ENCODE results near the gene CTSG.

DNA sequence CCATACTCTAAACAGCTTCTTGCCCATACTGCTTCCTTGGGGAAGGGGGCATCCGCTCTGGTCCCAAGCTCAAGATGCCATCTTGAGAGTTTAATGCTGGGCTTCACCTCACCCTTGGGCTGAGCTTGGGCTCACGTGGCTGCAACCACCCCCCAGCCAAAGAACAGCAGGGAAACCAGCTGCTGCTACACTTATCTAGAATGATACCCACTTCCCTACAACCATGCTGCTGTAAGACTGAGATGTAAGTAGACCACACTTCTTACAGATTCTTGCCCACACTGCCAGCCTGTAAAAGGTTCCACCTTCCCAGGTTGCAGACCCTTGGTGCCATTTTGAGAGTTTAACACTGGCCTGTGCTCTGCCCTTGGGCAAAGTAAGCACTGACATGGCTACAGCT, 9.7 kb downstream of the CTSG start:
- TF ChIP-seq, protein P1, sequence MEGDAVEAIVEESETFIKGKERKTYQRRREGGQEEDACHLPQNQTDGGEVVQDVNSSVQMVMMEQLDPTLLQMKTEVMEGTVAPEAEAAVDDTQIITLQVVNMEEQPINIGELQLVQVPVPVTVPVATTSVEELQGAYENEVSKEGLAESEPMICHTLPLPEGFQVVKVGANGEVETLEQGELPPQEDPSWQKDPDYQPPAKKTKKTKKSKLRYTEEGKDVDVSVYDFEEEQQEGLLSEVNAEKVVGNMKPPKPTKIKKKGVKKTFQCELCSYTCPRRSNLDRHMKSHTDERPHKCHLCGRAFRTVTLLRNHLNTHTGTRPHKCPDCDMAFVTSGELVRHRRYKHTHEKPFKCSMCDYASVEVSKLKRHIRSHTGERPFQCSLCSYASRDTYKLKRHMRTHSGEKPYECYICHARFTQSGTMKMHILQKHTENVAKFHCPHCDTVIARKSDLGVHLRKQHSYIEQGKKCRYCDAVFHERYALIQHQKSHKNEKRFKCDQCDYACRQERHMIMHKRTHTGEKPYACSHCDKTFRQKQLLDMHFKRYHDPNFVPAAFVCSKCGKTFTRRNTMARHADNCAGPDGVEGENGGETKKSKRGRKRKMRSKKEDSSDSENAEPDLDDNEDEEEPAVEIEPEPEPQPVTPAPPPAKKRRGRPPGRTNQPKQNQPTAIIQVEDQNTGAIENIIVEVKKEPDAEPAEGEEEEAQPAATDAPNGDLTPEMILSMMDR (IDR thresholded peaks at IDR 0.05) = no peak
- no peak for TF ChIP-seq ZFX (IDR thresholded peaks at IDR 0.05; ENCODE audit: borderline replicate concordance)

All from 22Rv1 (cell line).